ENCODE results near the gene C1RL.

DNA sequence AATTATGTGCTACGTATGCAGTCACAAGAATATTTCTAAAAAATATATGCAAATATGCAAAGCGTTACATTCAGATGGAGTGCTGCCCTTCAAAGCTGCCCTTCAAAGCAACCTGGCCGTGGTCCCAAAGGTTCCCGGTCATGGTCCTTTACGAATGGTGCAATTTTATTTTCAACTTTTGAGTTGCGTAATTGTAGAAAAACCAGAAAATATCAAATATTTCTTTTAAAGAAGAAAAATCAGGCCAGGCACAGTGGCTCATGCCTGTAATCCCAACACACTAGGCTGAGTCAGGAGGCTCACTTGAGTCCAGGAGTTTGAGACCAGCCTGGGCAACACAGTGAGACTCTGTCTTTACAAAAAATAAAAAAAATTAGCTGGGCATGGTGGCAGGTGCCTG, 42.5 kb upstream of the C1RL start:
- TF ChIP-seq, protein P1, sequence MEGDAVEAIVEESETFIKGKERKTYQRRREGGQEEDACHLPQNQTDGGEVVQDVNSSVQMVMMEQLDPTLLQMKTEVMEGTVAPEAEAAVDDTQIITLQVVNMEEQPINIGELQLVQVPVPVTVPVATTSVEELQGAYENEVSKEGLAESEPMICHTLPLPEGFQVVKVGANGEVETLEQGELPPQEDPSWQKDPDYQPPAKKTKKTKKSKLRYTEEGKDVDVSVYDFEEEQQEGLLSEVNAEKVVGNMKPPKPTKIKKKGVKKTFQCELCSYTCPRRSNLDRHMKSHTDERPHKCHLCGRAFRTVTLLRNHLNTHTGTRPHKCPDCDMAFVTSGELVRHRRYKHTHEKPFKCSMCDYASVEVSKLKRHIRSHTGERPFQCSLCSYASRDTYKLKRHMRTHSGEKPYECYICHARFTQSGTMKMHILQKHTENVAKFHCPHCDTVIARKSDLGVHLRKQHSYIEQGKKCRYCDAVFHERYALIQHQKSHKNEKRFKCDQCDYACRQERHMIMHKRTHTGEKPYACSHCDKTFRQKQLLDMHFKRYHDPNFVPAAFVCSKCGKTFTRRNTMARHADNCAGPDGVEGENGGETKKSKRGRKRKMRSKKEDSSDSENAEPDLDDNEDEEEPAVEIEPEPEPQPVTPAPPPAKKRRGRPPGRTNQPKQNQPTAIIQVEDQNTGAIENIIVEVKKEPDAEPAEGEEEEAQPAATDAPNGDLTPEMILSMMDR (IDR thresholded peaks at IDR 0.05; ENCODE audit: low read length): no peak
- no peak for TF ChIP-seq EZH2 (optimal IDR thresholded peaks at IDR 0.05; ENCODE audit: low read depth, low read length)
- TF ChIP-seq EZH2phosphoT487 (IDR thresholded peaks at IDR 0.05; ENCODE audit: low read length): no peak

Measured in MM.1S (cell line).